HG02884 (cell line): ENCODE results near the gene LTBP1.

Experiments used
- ATAC-seq: cut with Tn5 transposase; IDR thresholded peaks from one replicate; pipeline ENCODE4 v1.9.1; 2021; ENCODE audit warnings: mild to moderate bottlenecking, moderate library complexity; ENCODE audit not compliant: unreplicated experiment

Gene LTBP1

DNA sequence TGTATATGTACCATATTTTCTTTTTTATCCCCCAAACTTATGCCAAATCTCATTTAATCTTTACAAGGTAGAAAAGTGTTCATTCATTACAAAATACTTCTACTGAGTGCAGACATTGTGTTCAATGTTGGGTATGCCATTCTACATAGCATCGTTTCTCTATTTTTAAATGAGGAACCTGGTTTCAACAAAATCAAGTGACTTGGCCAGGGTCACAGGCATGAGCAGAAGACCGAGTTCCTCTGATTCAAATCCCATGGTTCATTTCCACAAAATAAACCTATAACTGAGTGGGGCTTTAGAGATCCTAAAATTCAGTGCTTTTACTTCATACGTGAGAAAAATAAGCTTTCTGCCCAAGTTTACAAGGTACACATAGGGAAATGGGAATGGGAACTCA, 448.3 kb downstream of the LTBP1 start:
- no peak for ATAC-seq

DNA sequence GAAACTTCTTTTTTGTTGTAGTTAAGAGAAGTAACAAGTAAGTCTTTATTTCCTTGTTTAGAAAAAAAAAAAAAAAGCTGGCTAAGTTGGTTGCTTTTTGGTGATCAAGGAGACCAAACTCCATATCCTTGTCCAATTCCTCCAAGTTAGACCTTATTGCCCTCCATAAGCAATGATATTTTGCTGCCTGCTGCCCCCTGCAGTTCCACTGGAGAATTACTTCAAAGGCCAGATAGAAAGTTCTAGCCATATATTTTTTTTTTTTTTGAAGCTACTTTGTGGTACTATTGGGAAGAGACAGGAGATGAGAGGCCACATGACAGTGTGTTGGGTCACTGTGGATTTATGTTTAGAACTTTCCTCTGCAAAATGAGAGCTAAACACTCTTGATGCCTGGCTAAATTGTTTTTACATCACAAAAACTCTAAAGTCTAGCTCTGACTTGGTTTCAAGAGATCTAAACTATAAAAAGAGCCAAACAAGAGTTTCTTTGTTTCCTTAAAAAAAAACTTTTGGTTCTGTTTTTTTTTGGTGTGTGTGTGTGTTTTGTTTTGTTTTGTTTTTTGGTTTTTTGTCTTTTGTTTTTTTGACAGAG, 449.0 kb downstream of the LTBP1 start:
- no peak for ATAC-seq

DNA sequence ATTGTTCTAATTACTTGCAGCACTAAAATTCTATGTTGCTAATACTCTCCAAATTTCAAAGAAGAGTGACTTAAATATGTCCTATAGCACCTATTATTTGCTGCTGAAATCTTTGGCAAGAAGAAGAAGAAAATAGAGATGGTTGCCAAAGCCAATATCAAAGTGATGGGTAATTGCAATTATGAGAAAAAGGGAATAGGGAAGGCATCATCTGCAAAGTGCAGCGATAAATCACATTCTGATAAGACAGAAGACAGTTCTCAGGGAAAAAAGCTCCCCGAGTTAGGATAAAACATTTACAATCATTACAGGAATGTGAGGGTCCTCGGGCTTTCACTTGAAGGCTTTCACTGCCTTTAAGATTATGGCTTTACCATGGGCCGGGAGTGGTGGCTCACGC, 457.6 kb downstream of the LTBP1 start:
- no peak for ATAC-seq

DNA sequence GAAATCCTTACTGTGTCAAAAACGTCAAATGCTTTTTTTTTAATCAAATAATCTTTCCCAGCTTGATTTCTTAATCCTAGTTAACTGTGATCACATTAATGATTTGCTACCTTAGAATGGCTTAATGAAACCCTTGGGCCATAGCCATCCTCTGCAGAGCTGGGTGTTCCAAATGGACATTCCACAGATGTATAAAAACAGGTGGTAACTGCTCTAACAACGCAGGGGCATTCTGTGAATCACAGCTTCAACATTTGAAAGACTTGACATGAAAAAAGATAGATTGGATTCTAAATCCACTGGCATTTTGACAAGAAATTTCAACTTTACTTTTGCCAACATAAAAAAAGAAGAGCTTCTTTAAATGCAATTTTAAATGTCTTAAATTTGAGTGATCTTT, 459.9 kb downstream of the LTBP1 start:
- no peak for ATAC-seq

DNA sequence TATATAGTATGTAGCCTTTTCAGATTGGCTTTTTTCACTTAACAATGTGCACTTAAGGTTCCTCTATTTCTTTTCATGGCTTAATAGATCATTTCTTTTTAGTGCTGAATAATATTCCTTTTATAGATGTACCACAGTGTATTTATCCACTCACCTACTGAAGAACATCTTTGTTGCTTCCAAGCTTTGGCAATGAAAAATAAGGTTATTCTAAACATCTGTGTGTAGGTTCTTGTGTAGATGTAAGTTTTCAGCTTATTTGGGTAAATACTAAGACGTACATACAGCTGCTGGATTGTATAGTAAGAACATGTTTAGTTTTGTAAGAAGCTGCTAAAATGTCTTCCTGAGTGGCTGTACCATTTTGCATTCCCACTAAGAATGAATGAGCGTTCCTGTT, 461.4 kb downstream of the LTBP1 start:
- no peak for ATAC-seq

- ATAC-seq, result no peak
Observed at GRCh38 chr2:33409417-33409955, 462.7 kb downstream of the LTBP1 start.

DNA sequence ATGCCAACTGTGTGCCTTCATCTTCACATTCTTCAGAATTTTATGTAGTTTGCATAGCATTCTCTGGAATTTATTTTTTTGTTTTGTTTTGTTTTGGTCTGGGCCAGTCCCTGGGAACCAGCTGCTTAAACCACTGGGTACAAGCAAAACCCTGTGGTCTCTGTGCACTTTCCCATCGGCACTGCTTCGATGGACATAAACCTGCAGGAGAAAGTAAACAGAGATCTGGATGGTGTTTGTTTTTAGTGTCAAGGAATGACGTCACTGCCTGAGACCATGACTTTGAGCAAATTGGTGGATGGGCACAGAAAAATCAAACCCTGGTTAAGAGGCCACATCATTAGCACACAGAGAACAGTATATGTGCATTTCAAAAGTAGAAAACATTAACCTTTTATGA, 465.0 kb downstream of the LTBP1 start:
- ATAC-seq, result no peak

GRCh38 chr2:33412920-33413319, 466.2 kb downstream of the LTBP1 start:
- ATAC-seq, result no peak

DNA sequence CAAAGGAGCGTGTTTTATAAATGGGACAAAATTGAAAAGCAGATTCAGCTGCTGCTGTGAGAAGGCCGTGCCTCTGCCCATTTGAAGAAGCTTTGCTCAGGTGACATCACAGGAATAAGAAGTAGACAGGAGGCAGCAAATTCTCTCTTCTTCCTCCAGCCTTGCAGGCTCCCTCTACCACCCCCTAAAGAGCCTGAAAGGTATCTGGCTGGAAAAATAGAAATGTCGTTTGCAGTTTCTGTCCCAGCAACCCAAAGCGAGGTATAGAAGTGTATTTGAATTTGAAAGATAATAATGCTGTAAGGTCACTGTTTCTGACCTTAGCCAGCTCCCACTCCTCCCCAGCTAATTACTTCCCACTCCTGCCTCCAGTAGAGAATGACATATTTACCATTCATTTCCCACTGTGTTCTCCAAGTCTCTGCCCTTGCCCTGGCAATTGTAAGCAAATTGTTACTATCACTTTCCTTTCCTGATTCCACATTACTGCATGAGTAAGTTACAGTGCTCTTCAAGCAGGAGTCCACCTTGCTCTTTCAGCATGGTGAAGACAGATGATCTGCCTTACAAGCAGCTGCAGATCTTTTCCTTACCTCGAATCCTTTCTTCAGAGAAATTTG, 472.9 kb downstream of the LTBP1 start:
- no peak for ATAC-seq

GRCh38 chr2:33420726-33421125, 474.0 kb downstream of the LTBP1 start:
- ATAC-seq, result no peak

- no peak for ATAC-seq
Observed at GRCh38 chr2:33421820-33422219, 475.1 kb downstream of the LTBP1 start.

DNA sequence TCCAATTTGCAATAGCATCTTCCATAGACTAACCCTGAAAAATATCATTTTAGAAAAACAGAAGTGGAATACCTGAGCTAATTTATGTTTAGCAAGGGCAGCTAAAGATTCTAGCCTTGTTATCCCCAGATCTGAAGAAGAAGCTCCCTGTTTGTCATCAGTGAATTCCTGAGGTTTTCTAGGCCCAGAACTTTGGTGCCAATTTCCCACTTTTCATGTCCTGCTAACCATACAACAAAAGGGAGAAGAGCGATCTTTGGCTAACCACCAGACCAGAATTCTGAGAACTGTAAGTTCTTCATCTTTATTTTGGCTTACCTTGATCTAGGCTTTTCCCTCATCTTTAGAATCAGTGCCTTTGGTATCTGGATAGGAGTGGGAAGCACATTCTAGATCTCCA, 478.4 kb downstream of the LTBP1 start:
- ATAC-seq, result no peak

DNA sequence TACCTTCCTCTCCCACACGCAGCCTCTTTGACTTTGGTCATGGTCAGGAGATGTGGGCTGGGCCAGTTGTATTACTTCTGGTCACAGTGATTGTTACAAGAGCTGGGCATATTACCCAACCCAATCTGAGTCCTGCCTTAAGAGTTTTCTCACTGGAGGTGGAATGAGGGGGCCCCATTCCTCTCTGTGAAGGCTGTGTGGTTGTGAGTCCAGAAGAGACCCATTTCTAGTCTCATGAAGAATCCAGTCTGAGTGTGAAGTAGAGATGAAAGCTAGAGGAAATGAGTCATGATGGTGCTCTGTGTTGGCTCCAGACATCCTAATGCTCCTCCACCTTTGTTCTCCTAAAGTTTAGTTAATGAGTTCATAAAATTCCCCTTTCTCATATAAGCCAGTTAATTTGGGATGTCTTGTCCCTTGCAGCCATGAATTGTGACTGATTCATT, 478.9 kb downstream of the LTBP1 start:
- no peak for ATAC-seq

- ATAC-seq, result no peak
Observed at GRCh38 chr2:33426666-33427231, 480.0 kb downstream of the LTBP1 start.

DNA sequence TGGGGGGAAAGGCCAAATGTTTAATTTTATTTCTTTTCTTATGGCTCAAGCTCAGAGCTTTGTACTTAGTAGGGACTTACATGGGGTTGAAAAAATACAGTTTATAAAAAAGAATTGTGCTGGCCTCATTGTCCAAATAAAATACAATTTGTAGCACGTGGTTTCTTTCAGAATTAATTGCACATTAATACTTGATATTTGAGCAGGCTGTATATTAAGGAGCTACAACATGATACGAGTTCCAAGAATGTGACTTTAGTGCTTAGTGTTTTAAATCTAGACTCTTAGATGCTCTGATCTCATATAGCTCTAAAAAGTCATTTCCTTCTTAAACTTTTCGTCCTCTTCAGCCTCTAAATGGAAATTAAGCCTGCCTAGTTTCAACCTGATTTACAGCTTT, 483.3 kb downstream of the LTBP1 start:
- no peak for ATAC-seq

DNA sequence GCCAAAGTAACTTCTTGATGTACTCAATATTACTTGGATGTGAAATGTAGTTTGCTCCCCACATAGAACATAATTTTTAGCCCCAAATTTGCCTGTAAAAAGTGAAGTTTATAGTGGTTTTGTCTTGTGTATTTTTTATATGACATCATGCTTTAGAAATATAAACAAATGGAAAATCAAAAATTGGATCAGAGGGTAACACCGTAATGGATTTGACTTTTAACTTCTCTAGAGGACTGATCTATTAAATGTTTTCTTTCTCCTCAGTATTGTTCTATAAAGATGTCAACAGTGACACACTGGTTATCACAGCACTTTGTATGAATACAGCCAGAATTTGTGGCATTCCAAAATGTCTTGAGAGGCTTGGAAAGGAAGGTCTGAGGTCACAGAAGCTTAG, 484.1 kb downstream of the LTBP1 start:
- no peak for ATAC-seq

- ATAC-seq, result no peak
Observed at GRCh38 chr2:33432871-33433270, 486.1 kb downstream of the LTBP1 start.

- ATAC-seq, result no peak
Observed at GRCh38 chr2:33433279-33434235, 486.8 kb downstream of the LTBP1 start.

- no peak for ATAC-seq
Observed at GRCh38 chr2:33435518-33435917, 488.8 kb downstream of the LTBP1 start.

- no peak for ATAC-seq
Observed at GRCh38 chr2:33436083-33436482, 489.3 kb downstream of the LTBP1 start.

- ATAC-seq, result no peak
Observed at GRCh38 chr2:33437297-33437696, 490.5 kb downstream of the LTBP1 start.
